ENCODE results near the gene PEAR1.

Gene PEAR1

GRCh38 chr1:156860628-156861423 lies 32.7 kb upstream of the PEAR1 start, which contains the start of gene NTRK1:
TSS of gene NTRK1 (plus strand) at chr1:156860865. CDS start at chr1:156860935, 70 bp downstream.
- DNase-seq, result peak in 4 of 5 experiments; percentile 12 to 73 (median 49)

- DNase-seq, result no peak
Measured at GRCh38 chr1:156862584-156862983, 30.9 kb upstream of the PEAR1 start.

GRCh38 chr1:156862997-156863599 lies 30.4 kb upstream of the PEAR1 start:
- peak in 2 of 5 experiments; percentile 7 to 83 for DNase-seq

DNA sequence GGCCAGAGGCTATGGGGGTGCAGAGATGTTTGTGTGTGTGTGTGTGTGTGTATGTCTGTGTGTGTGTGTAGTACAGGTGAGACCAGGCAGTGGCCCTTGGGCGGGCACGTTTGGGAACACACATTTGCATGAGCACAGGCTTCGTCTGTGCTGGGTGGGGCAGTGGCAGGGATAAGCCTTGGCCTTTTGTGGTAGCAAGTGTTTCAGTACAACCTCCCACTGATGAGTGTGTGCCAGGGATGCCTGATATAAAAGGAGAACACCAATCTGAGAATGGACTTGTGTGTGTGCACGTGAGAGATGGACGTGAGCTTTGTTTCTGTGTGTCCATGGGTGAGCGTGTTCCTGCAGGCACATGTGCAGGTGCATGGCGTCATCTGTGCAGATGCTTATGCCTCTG lies 29.9 kb upstream of the PEAR1 start:
- no peak for DNase-seq

GRCh38 chr1:156864796-156865195 lies 28.7 kb upstream of the PEAR1 start:
- no peak for DNase-seq

GRCh38 chr1:156865258-156865657 lies 28.3 kb upstream of the PEAR1 start:
- DNase-seq, result no peak

- no peak for DNase-seq
Measured at GRCh38 chr1:156865865-156866248, 27.7 kb upstream of the PEAR1 start.

DNA sequence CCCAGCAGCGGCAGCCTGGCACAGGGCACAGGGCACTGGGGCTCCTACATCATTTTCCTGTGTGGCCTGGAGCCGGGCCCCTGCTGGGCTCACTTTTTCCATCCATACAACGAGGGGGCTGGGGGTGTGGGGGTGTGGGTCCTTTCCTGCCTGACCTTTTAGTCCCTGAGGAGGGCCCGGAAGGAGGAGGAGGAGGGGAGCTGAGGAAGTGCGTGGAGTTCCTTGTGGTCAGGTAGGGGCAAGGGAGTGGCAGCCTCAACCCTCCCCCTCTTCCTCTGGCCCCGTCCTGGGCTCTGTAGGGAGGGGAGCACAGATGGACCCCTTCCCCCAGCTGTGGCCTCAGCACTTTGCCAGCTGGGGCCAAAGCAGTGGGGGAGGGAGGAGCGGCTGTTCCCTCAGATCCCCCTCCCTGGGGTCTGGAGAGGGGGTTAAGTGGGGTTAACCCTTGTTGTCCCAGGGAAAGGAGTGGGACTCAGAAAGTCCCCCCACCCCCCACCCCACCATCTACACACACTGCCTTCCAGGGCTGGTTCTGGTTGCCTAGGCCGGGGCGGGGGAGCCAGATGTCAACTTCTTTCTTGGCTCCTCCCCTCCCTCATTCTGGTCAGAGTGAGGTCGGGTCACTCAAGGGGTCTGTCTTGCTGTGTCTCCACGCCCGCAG lies 27.1 kb upstream of the PEAR1 start:
- no peak for DNase-seq

- no peak for DNase-seq
Measured at GRCh38 chr1:156868341-156868740, 25.2 kb upstream of the PEAR1 start.

DNA sequence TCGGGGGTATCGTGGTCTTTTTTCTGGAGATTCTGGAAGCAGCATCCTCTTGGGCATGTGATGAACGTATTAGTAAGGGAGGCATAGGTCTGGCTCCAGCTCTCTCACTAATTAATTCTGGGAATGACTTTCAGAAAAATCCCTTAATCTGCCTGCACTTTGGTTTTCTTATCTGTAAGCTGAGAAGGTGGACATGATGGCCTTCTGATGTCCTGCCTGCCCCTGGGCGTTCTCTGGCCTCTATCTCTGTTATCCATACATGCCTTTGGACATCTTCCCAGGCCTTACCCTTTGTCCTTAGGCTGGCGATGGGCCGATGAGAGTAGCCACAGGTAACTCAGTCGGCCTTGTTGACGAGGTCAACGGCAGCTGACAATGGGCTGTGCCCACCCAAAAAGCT lies 24.1 kb upstream of the PEAR1 start:
- DNase-seq, result no peak

DNA sequence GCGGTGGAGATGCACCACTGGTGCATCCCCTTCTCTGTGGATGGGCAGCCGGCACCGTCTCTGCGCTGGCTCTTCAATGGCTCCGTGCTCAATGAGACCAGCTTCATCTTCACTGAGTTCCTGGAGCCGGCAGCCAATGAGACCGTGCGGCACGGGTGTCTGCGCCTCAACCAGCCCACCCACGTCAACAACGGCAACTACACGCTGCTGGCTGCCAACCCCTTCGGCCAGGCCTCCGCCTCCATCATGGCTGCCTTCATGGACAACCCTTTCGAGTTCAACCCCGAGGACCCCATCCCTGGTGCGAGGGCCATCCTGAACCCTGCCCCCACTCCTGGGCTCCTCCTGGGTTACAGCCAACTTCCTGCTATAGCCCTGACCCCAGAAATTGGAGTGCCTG lies 19.9 kb upstream of the PEAR1 start:
- DNase-seq, result no peak

- DNase-seq, result no peak
Measured at GRCh38 chr1:156874142-156874541, 19.4 kb upstream of the PEAR1 start.

- DNase-seq, result no peak
Measured at GRCh38 chr1:156874572-156875340, 18.8 kb upstream of the PEAR1 start.

- no peak for DNase-seq
Measured at GRCh38 chr1:156875341-156875615, 18.2 kb upstream of the PEAR1 start.

- DNase-seq, result no peak
Measured at GRCh38 chr1:156876281-156876680, 17.2 kb upstream of the PEAR1 start.

DNA sequence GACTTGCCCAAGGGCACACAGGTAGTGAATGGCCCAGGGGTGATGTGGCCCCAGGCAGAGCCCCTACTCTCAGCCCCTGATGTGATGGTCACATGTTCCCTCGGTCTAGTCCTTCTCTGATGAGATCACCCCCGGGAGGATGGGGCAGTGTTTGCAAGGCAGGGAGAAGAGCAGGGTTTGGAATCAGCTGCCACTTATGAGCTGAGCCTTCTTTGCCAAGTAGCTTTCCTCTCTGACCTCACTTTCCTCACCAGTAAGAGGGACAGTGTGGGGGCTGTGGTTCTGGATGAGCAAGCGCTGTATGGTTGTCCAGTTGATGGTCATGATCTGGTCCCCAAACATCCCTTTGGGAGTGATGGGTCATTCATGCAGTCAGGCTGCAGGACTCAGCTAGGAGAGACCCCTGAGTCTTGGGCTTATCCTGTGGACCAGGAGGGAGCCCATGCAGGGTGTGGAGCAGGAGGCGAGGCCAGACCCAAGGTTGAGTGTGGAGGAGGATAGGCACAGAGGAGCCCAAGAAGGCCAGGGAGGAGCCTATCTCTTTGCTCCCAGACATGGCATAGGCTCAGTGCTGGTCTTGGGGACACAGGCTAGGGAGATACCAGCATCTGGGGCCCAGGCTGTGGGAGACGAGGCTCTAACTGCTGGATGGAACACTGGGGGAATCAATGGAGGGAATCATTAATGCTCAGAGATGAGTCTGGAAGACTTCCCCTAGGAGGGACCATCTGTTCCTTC lies 15.9 kb upstream of the PEAR1 start:
- DNase-seq, result no peak

- DNase-seq, result no peak
Measured at GRCh38 chr1:156879876-156880275, 13.6 kb upstream of the PEAR1 start.

DNA sequence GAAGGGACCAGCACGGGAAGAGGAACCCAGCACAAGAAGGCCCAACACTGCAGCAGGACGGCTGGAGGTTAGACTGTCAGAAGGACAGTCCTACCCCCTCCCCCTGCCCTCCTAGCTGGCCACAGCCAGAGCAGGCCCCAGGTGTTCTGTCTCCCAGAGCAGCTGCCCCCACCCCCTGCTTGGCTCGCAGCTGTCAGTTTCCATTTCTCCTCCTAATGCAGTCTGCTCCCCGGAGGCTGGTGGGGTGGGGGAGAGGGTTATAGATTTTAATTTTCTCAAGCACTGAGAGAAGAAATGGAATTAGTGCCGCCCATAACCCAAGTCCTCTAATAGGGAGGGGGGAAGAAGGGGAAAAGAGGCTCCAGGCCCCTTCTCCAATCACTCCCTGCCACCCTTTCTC lies 13.0 kb upstream of the PEAR1 start:
- no peak for DNase-seq

- no peak for DNase-seq
Measured at GRCh38 chr1:156881101-156881500, 12.4 kb upstream of the PEAR1 start.

DNA sequence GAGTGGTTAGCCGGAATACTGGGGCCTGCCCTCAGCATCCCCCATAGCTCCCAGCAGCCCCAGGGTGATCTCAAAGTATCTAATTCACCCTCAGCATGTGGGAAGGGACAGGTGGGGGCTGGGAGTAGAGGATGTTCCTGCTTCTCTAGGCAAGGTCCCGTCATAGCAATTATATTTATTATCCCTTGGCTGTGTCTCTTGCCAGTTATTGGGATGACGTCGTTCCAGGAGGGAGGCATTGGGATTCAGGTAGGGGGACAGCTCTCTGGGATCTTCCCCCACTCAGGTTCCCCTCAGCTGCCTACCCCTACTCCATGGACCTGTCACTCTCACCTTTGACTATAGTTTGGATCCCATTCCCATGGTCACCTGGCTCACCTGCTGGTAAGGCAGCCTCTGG lies 11.9 kb upstream of the PEAR1 start:
- no peak for DNase-seq

- no peak for DNase-seq
Measured at GRCh38 chr1:156882543-156882942, 11.0 kb upstream of the PEAR1 start.

DNA sequence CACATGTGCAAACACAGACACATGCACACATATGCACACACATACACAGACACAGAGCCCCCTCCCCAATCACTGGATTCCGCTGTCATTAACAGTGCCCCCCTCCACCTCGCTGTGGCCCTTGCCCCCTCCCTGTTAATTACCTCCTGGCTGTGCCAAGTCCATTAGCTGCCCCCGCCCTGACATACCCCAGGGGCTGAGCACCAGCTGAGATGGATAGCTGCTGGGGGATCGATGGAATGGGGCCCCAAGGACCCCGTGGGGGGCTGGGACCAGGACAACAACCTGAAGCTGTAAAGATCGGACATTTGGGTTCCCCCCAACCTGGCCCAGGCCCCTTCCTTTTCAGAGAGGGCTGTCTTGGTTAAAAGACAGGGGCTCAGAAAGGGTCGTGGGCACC lies 9.6 kb upstream of the PEAR1 start:
- DNase-seq, result no peak

All from T-helper 2 cell (primary cell).